Heart left ventricle (tissue), 16 donors: Measurements from ENCODE around the gene CLEC4G. TPM values are rescaled to one million over a fixed set of nuclear protein-coding genes. Genes with fewer than 3 reads are reported as not detected.

ENCODE experiments used
- ATAC-seq, 4 donors: fragments of 200-7000 bp; cut with Tn5 transposase; one replicate each; pipeline ENCODE4 v1.9.1; 2020 to 2022; ENCODE audit warnings: moderate library complexity in 4 of 4, mild to moderate bottlenecking in 3 of 4, moderate number of reproducible peaks in 1 of 4
- DNase-seq, 5 donors: peaks; one replicate each; pipeline ENCODE4 v3.0.0-alpha.2; 2020
- H3K27ac ChIP-seq, 12 donors: fragments of 200-600 bp; sonication (generic) in 4 of 12; one replicate each; pipeline versions ENCODE4 v1.5.0 to v1.8.0; 2016 to 2022; ENCODE audit warnings: mild to moderate bottlenecking in 2 of 12
- H3K27me3 ChIP-seq, 9 donors: fragments of 200-600 bp; sonication (generic) in 2 of 9; one replicate each; pipeline versions ENCODE4 v1.5.1 to v1.8.0; 2016 to 2022; ENCODE audit warnings: mild to moderate bottlenecking in 3 of 9
- H3K36me3 ChIP-seq, 9 donors: fragments of 200-600 bp; sonication (generic) in 2 of 9; one replicate each; pipeline versions ENCODE4 v1.5.0 to v1.8.0; 2018 to 2022; ENCODE audit warnings: mild to moderate bottlenecking in 2 of 9
- H3K4me1 ChIP-seq, 12 donors: fragments of 200-600 bp; sonication (generic) in 4 of 12; one replicate each; pipeline versions ENCODE4 v1.5.0 to v1.8.0; 2016 to 2022; ENCODE audit warnings: mild to moderate bottlenecking in 3 of 12
- H3K4me3 ChIP-seq, 12 donors: fragments of 200-600 bp; sonication (generic) in 4 of 12; one replicate each; pipeline versions ENCODE4 v1.5.0 to v1.8.0; 2017 to 2022; ENCODE audit warnings: mild to moderate bottlenecking in 9 of 12, moderate library complexity in 4 of 12
- H3K9me3 ChIP-seq, 12 donors: fragments of 200-600 bp; sonication (generic) in 4 of 12; one replicate each; pipeline versions ENCODE4 v1.5.0 to v1.8.0; 2016 to 2022; ENCODE audit warnings: mild to moderate bottlenecking in 1 of 12
- CTCF ChIP-seq, 12 donors: fragments of 200-600 bp; sonication (generic) in 4 of 12; IDR thresholded peaks; one replicate each; pipeline versions ENCODE4 v1.5.0 to v1.8.0; 2018 to 2022; ENCODE audit warnings: antibody characterized with exemption in 12 of 12, mild to moderate bottlenecking in 5 of 12
- POLR2A ChIP-seq, 2 donors: fragments of 450-650 bp; IDR thresholded peaks; one replicate each; pipeline ENCODE4 v1.6.1; 2017; ENCODE audit warnings: antibody characterized with exemption in 2 of 2, mild to moderate bottlenecking in 2 of 2, moderate library complexity in 2 of 2
- WGBS, 4 donors: extraction: QIAGEN DNeasy Blood & Tissue Kit in 2 of 4; methylation state at CpG; one replicate each; pipeline versions ENCODE4 v1.1.5 to v1.1.7; 2013 to 2018; 5-methylcytosine and 5-hydroxymethylcytosine counted together
- intact Hi-C, 10 donors: fragments of 100-400 bp; cut with DNase I; formaldehyde crosslinking; loops; one replicate each; pipeline versions ENCODE4 v1.11.1 to v1.14.2; 2022
- polyA plus RNA-seq, 2 donors: library from polyadenylated mRNA; stranded (reverse); fragments of 200-250 nt; gene quantifications; one replicate each; pipeline ENCODE4 v1.2.3, GENCODE V29; 2013
- total RNA-seq, 9 donors: library from RNA; depleted of rRNA in 2 of 9; stranded (reverse); fragments of >200 nt in 2 of 9; fragmentation: NEBNext Ultra II Directional in 3 of 9; extraction: Animal tissue kit (Norgen Biotek cat#: 25700) in 3 of 9; gene quantifications; one replicate each; pipeline versions ENCODE4 v1.1.0 to v1.2.4, GENCODE V29; 2016 to 2023
- donor health status: ischemic (EF 13 %, LVEDD 7.1; RV severe dilation, severe dysfunction).
- donor health status: healthy with polysubstance abuse.
- donor health status: DM: no; HTN: yes; CAD: no.
- donor health status: DM: no; HTN: no; CAD: no.
- donor health status: ischemic (EF 25% LVEDD 6.9; RV normal size, moderate dysfunction).
- donor health status: ischemic (EF 25% LVEDD 5.7; RV mildly dilated, moderate dysfunction).
- donor health status: healthy.
- donor health status: DM: yes; HTN: yes; CAD: no.
- donor health status: ischemic (EF 35%, LVEDD 5.7; RV mildly dilated, moderate dysfunction).
- donor health status: nonischemic (EF 11% LVEDD 7.7; RV severe dilation, severe dysfunction).
- donor health status: DM: yes; HTN: yes; CAD: no.
- donor health status: PGD.
- donor health status: ischemic (EF 29% LVEDD 5.4; RV normal size, mild dysfunction).
- donor health status: nonischemic (EF 23%, LVEDD 6.1; RV moderate dilation, normal function).

CLEC4G gene
- total and polyA plus RNA-seq, 11 donors, result 0.22 to 6.4 (median 0.87) TPM; not detected in 1

- 54 to 61% (median 56%) methylated on average over 20 of the region's 20 CpGs for WGBS, 4 donors
- peaks cover 0 to 56% (median 16%) of the 10 kb centered on the region in 9 donors for H3K27me3 ChIP-seq
These were observed 30.1 kb downstream of the CLEC4G start, which contains the start of gene FCER2 for GRCh38 chr19:7701654-7702457. Gene FCER2 (minus strand): TSS chr19:7702131. CDS start chr19:7699760, 2,371 bp downstream.

GRCh38 chr19:7701049-7701653, 30.8 kb downstream of the CLEC4G start:
- peaks cover 0 to 31% (median 0%) of the 10 kb centered on the region in 12 donors for H3K4me1 ChIP-seq
- TF ChIP-seq POLR2A (IDR thresholded peaks at IDR 0.05) (no peak), CTCF (IDR thresholded peaks at IDR 0.05) (no peak)
- no peak for ATAC-seq
- WGBS, 4 donors, result 75 to 90% (median 84%) methylated on average over 6 to 12 of the region's 12 CpGs
- no peak overlapping the region for H3K4me3 ChIP-seq
- intact Hi-C loops, result no loop called here
- no peak overlapping the region for H3K27ac ChIP-seq
- no peaks in the 10 kb centered on the region for H3K36me3 ChIP-seq
- peaks cover 0 to 61% (median 19%) of the 10 kb centered on the region in 9 donors for H3K27me3 ChIP-seq
- no peaks in the 10 kb centered on the region for H3K9me3 ChIP-seq
- no peak for DNase-seq

More at GRCh38 chr19:7701654-7702457, 30.1 kb downstream of the CLEC4G start, which contains the start of gene FCER2:
- no peak within 1 kb of the TSS for H3K27ac ChIP-seq
- no peak for TF ChIP-seq CTCF (IDR thresholded peaks at IDR 0.05)
- no peak for TF ChIP-seq POLR2A (IDR thresholded peaks at IDR 0.05)
- H3K4me3 ChIP-seq, result no peak within 1 kb of the TSS
- intact Hi-C loops, result no loop called here
- DNase-seq (no peak), ATAC-seq (peak in 1 of 4 donors; percentile 18)
- no peaks in the 10 kb centered on the region for H3K36me3 ChIP-seq
- H3K4me1 ChIP-seq, result peaks cover 0 to 38% (median 0%) of the 10 kb centered on the region in 12 donors
- no peaks in the 10 kb centered on the region for H3K9me3 ChIP-seq

- WGBS, 4 donors, result 58 to 59% (median 59%) methylated on average over 15 of the region's 15 CpGs
- ATAC-seq (no peak), DNase-seq (no peak)
- Histone ChIP-seq H3K36me3 (no peaks in the 10 kb centered on the region), H3K4me3 (no peak overlapping the region), H3K4me1 (peaks cover 0 to 19% (median 0%) of the 10 kb centered on the region in 12 donors), H3K27me3 (peaks cover 0 to 61% (median 19%) of the 10 kb centered on the region in 9 donors), H3K27ac (no peak overlapping the region), H3K9me3 (no peaks in the 10 kb centered on the region)
- intact Hi-C loops, result no loop called here
- TF ChIP-seq CTCF (IDR thresholded peaks at IDR 0.05), result no peak
These were observed 32.2 kb downstream of the CLEC4G start for GRCh38 chr19:7699417-7700401.
